Neural cell (in vitro differentiated cells): ENCODE measurements around the gene LEMD2. TPM values are rescaled to one million over a fixed set of nuclear protein-coding genes. Genes with fewer than 3 reads are reported as not detected.

Source experiments
- H2AFZ ChIP-seq: fragments of 200-600, 300-800 bp; sonication (generic), shearing (Covaris generic); 2 replicates; pipeline ENCODE4 v1.6.0; 2014; ENCODE audit warnings: low read depth, mild to moderate bottlenecking, antibody characterized with exemption, low read length, moderate library complexity
- H3F3A ChIP-seq: fragments of 200-600 bp; shearing (Covaris generic); 2 replicates; pipeline ENCODE4 v1.6.1; 2016; ENCODE audit warnings: mild to moderate bottlenecking, moderate library complexity, mixed read lengths, antibody characterized with exemption, low read length; ENCODE audit not compliant: insufficient read depth, poor library complexity, severe bottlenecking
- H3K27ac ChIP-seq: fragments of 200-600, 300-800 bp; sonication (generic), shearing (Covaris generic); 2 replicates; pipeline ENCODE4 v1.5.1; 2014; ENCODE audit warnings: mild to moderate bottlenecking, low read length, moderate library complexity
- H3K27me3 ChIP-seq: fragments of 300-800, 200-600 bp; sonication (generic), shearing (Covaris generic); 2 replicates; pipeline ENCODE4 v1.6.0; 2014; ENCODE audit warnings: mild to moderate bottlenecking, low read depth, low read length, moderate library complexity; ENCODE audit not compliant: insufficient read depth
- H3K36me3 ChIP-seq: fragments of 300-800, 200-600 bp; sonication (generic), shearing (Covaris generic); 2 replicates; pipeline ENCODE4 v1.5.1; 2014; ENCODE audit warnings: mild to moderate bottlenecking, antibody characterized with exemption, low read length, moderate library complexity; ENCODE audit not compliant: insufficient read depth
- H3K4me2 ChIP-seq: fragments of 300-800, 200-600 bp; sonication (generic), shearing (Covaris generic); 2 replicates; pipeline ENCODE4 v1.6.0; 2014; ENCODE audit warnings: mild to moderate bottlenecking, low read length
- H3K4me3 ChIP-seq: fragments of 300-800, 200-600 bp; sonication (generic), shearing (Covaris generic); 2 replicates; pipeline ENCODE4 v1.5.1; 2014; ENCODE audit warnings: mild to moderate bottlenecking, low read length, moderate library complexity
- H3K79me2 ChIP-seq: fragments of 200-600 bp; shearing (Covaris generic); replicated peaks from 2 replicates; pipeline ENCODE4 v1.6.0; 2014; ENCODE audit warnings: mild to moderate bottlenecking, low read length, moderate library complexity; ENCODE audit not compliant: insufficient read depth
- H3K9ac ChIP-seq: fragments of 300-800, 200-600 bp; sonication (generic), shearing (Covaris generic); 2 replicates; pipeline ENCODE4 v1.6.1; 2016; ENCODE audit warnings: mild to moderate bottlenecking, low read length, mixed read lengths
- H3K9me2 ChIP-seq: fragments of 200-600 bp; shearing (Covaris generic); 2 replicates; pipeline ENCODE4 v1.6.1; 2016; ENCODE audit warnings: mild to moderate bottlenecking, low read length, mixed read lengths; ENCODE audit not compliant: insufficient read depth
- H3K9me3 ChIP-seq: fragments of 200-600, 300-800 bp; sonication (generic), shearing (Covaris generic); 2 replicates; pipeline ENCODE4 v1.6.1; 2016; ENCODE audit warnings: mild to moderate bottlenecking, mixed run types, low read length, moderate library complexity, mixed read lengths
- H4K20me1 ChIP-seq: fragments of 200-600 bp; shearing (Covaris generic); 2 replicates; pipeline ENCODE4 v1.6.1; 2016; ENCODE audit warnings: mild to moderate bottlenecking, mixed run types; ENCODE audit not compliant: insufficient read depth
- EP300 ChIP-seq: fragments of 450-650 bp; conservative IDR thresholded peaks from 2 replicates; pipeline ENCODE4 v1.6.1; 2014; ENCODE audit warnings: antibody characterized with exemption, mild to moderate bottlenecking, moderate library complexity; ENCODE audit not compliant: poor library complexity, severe bottlenecking
- EZH2 ChIP-seq: fragments of 200-600, 300-800 bp; shearing (Covaris generic), sonication (generic); IDR thresholded peaks from 2 replicates; pipeline ENCODE4 v1.6.1; 2014; ENCODE audit warnings: antibody characterized with exemption, low read length, borderline replicate concordance, mild to moderate bottlenecking; ENCODE audit not compliant: insufficient read depth, poor library complexity, severe bottlenecking
- MXI1 ChIP-seq: fragments of 450-650 bp; conservative IDR thresholded peaks from 2 replicates; pipeline ENCODE4 v1.6.1; 2014; ENCODE audit warnings: antibody characterized with exemption, mild to moderate bottlenecking; ENCODE audit not compliant: poor library complexity, severe bottlenecking
- POLR2AphosphoS5 ChIP-seq: IDR thresholded peaks from 2 replicates; pipeline ENCODE4 v1.6.1; 2012
- RAD21 ChIP-seq: fragments of 450-650 bp; conservative IDR thresholded peaks from 2 replicates; pipeline ENCODE4 v1.6.1; 2014; ENCODE audit warnings: antibody characterized with exemption, mild to moderate bottlenecking, moderate library complexity
- SMC3 ChIP-seq: fragments of 450-650 bp; conservative IDR thresholded peaks from 2 replicates; pipeline ENCODE4 v1.6.1; 2014; ENCODE audit warnings: antibody characterized with exemption, mild to moderate bottlenecking, moderate library complexity; ENCODE audit not compliant: poor library complexity
- TAF1 ChIP-seq: IDR thresholded peaks from 2 replicates; pipeline ENCODE4 v1.6.1; 2012; ENCODE audit warnings: low read depth
- polyA plus RNA-seq: library from polyadenylated mRNA; depleted of rRNA; stranded (reverse); fragments of >200 nt; gene quantifications from 2 replicates; pipeline ENCODE4 v1.2.3, GENCODE V29; 2014
- TF ChIP-seq, protein P1 (sequence below): IDR thresholded peaks from 2 replicates; pipeline ENCODE4 v1.6.1; 2012; ENCODE audit warnings: borderline replicate concordance
- TF ChIP-seq, protein P2 (sequence below): fragments of 450-650 bp; IDR thresholded peaks from 2 replicates; pipeline ENCODE4 v1.5.1; 2014; ENCODE audit warnings: antibody characterized with exemption, mild to moderate bottlenecking, moderate library complexity; ENCODE audit not compliant: poor library complexity, severe bottlenecking

Gene LEMD2
- polyA plus RNA-seq, 1 donor from 2014 or later: 84.6 TPM

DNA sequence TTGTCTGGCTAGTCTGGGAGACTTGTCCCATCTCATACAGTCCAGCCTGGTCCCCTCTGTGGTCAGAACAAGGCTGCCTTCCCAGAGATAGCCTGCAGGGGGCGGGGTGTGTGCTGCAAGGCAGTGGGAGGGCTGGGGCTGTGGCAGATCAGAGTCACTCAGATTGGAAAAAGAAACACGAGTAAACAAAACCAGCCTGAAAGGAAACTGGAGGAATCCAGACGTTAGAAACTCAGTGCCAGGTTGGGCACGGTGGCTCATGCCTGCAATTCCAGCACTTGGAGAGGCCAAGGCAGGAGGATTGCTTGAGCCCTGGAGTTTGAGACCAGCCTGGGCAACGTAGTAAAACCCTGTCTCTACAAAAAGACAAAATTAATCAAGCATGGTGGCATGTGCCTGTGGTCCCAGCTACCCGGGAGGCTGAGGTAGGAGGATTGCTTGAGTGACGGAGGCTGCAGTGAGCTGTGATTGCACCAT, 20.2 kb downstream of the LEMD2 start:
- no peak overlapping the region for H3K27ac ChIP-seq
- peaks cover 3% of the 10 kb centered on the region for H3F3A ChIP-seq
- no peak overlapping the region for H3K4me3 ChIP-seq
- no peak for TF ChIP-seq POLR2AphosphoS5
- TF ChIP-seq, protein P1, sequence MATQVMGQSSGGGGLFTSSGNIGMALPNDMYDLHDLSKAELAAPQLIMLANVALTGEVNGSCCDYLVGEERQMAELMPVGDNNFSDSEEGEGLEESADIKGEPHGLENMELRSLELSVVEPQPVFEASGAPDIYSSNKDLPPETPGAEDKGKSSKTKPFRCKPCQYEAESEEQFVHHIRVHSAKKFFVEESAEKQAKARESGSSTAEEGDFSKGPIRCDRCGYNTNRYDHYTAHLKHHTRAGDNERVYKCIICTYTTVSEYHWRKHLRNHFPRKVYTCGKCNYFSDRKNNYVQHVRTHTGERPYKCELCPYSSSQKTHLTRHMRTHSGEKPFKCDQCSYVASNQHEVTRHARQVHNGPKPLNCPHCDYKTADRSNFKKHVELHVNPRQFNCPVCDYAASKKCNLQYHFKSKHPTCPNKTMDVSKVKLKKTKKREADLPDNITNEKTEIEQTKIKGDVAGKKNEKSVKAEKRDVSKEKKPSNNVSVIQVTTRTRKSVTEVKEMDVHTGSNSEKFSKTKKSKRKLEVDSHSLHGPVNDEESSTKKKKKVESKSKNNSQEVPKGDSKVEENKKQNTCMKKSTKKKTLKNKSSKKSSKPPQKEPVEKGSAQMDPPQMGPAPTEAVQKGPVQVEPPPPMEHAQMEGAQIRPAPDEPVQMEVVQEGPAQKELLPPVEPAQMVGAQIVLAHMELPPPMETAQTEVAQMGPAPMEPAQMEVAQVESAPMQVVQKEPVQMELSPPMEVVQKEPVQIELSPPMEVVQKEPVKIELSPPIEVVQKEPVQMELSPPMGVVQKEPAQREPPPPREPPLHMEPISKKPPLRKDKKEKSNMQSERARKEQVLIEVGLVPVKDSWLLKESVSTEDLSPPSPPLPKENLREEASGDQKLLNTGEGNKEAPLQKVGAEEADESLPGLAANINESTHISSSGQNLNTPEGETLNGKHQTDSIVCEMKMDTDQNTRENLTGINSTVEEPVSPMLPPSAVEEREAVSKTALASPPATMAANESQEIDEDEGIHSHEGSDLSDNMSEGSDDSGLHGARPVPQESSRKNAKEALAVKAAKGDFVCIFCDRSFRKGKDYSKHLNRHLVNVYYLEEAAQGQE: no peak
- TF ChIP-seq RAD21: peak; percentile 43
- no peak for TF ChIP-seq MXI1
- no peak for TF ChIP-seq TAF1
- TF ChIP-seq SMC3: peak; percentile 66
- no peak for TF ChIP-seq EZH2
- TF ChIP-seq, protein P2, sequence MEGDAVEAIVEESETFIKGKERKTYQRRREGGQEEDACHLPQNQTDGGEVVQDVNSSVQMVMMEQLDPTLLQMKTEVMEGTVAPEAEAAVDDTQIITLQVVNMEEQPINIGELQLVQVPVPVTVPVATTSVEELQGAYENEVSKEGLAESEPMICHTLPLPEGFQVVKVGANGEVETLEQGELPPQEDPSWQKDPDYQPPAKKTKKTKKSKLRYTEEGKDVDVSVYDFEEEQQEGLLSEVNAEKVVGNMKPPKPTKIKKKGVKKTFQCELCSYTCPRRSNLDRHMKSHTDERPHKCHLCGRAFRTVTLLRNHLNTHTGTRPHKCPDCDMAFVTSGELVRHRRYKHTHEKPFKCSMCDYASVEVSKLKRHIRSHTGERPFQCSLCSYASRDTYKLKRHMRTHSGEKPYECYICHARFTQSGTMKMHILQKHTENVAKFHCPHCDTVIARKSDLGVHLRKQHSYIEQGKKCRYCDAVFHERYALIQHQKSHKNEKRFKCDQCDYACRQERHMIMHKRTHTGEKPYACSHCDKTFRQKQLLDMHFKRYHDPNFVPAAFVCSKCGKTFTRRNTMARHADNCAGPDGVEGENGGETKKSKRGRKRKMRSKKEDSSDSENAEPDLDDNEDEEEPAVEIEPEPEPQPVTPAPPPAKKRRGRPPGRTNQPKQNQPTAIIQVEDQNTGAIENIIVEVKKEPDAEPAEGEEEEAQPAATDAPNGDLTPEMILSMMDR: peak; percentile 61
- TF ChIP-seq EP300: no peak
- no peak overlapping the region for H2AFZ ChIP-seq
- no peaks in the 10 kb centered on the region for H3K27me3 ChIP-seq
- no peaks in the 10 kb centered on the region for H4K20me1 ChIP-seq
- no peak overlapping the region for H3K4me2 ChIP-seq
- H3K36me3 ChIP-seq: peaks cover 9% of the 10 kb centered on the region
- H3K9me3 ChIP-seq: no peaks in the 10 kb centered on the region
- H3K9ac ChIP-seq: no peak overlapping the region
- no peaks in the 10 kb centered on the region for H3K79me2 ChIP-seq
- no peaks in the 10 kb centered on the region for H3K9me2 ChIP-seq

DNA sequence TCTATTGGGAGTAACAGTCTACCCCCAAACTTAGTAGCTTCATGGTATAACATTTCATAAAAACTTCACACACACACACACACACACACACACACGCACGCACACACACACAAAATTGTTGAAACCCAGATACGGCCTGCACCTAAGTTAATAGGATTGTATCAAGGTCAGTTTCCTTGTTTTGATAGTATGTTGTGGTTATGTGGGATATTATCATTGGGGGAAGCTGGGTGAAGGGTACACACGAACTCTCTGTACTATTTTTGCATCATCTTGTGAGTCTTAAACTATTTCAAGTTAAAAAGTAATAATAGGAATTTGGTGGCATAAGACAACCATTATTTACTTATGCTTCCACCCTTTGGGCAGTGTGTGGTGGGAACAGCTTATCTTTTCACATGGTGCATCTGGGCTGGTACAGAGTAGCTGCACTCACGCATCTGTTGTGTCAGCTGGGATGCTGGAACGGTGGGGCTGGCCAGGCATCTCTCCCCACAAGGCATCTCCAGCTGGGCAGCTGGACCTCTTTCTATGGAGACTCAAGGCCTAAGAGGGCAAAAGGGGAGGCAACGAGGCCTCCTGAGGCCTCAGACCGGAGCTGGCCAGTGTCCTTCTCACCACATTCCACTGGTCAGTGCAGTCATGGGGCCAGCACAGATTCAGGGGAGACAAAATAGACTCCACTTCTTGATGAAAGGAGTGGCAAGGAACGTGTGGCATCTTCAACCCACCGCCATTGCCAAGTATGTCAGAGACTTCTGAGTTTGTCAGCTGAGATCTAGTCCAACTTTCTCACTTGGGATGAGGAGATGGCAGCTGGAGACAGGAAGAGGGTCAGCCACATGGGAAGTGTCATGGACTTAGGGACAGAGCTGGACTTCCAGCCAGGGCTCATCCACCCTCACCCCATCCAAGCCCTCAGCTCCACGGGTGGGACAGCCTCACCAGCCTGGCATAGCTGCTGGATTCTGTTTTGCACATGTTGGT, 21.7 kb downstream of the LEMD2 start:
- Histone ChIP-seq H3K4me2 (no peak overlapping the region), H3K27ac (no peak overlapping the region), H3K9ac (no peak overlapping the region), H3K9me3 (no peaks in the 10 kb centered on the region), H3K36me3 (peaks cover 3% of the 10 kb centered on the region), H3K4me3 (no peak overlapping the region), H3F3A (peaks cover 3% of the 10 kb centered on the region), H3K27me3 (no peaks in the 10 kb centered on the region), H3K79me2 (no peaks in the 10 kb centered on the region), H2AFZ (no peak overlapping the region), H3K9me2 (no peaks in the 10 kb centered on the region), H4K20me1 (no peaks in the 10 kb centered on the region)
- TF ChIP-seq RAD21 (no peak), SMC3 (no peak), EP300 (no peak), POLR2AphosphoS5 (no peak), TAF1 (no peak), EZH2 (no peak), MXI1 (no peak)
- TF ChIP-seq, protein P1: no peak
- TF ChIP-seq, protein P2: no peak
